BLaER1 treated with 17β-estradiol and CSF1 and Interleukin-3, amounts not matched to agents 10 nM and 100 nM (cell line): Measurements from ENCODE around the gene ASB9.
"Not testable (repeated sequence)": the region's sequence is repeated elsewhere in the genome, so short reads cannot be mapped to it uniquely, and the experiment has no call there.

ENCODE experiments used
- H3K27ac ChIP-seq, 11 experiments: shearing (Covaris generic); formaldehyde crosslinking; 2 replicates each; pipeline ENCODE4 v1.8.1; 2022
- H3K27me3 ChIP-seq, 11 experiments: shearing (Covaris generic); formaldehyde crosslinking; 2 replicates each; pipeline ENCODE4 v1.8.1; 2022
- H3K36me3 ChIP-seq, 11 experiments: shearing (Covaris generic); formaldehyde crosslinking; 2 replicates each; pipeline ENCODE4 v1.8.1; 2022
- H3K4me1 ChIP-seq, 10 experiments: shearing (Covaris generic); formaldehyde crosslinking; 2 replicates each; pipeline ENCODE4 v1.8.1; 2022
- H3K4me2 ChIP-seq, 11 experiments: shearing (Covaris generic); formaldehyde crosslinking; 2 replicates each; pipeline ENCODE4 v1.8.1; 2022
- H3K4me3 ChIP-seq, 10 experiments: shearing (Covaris generic); formaldehyde crosslinking; 2 replicates each; pipeline ENCODE4 v1.8.1; 2022
- H3K9ac ChIP-seq, 11 experiments: shearing (Covaris generic); formaldehyde crosslinking; 2 replicates each; pipeline ENCODE4 v1.8.1; 2022
- H3K9me3 ChIP-seq, 11 experiments: shearing (Covaris generic); formaldehyde crosslinking; replicated peaks in 1 of 11; 2 replicates each; pipeline ENCODE4 v1.8.1; 2022
- H4K20me1 ChIP-seq, 11 experiments: shearing (Covaris generic); formaldehyde crosslinking; 2 replicates each; pipeline ENCODE4 v1.8.1; 2022
- Cebpa-rat ChIP-seq, 11 experiments: shearing (Covaris generic); IDR thresholded peaks; 2 replicates each; pipeline ENCODE4 v1.8.1; 2022

The ASB9 gene

DNA sequence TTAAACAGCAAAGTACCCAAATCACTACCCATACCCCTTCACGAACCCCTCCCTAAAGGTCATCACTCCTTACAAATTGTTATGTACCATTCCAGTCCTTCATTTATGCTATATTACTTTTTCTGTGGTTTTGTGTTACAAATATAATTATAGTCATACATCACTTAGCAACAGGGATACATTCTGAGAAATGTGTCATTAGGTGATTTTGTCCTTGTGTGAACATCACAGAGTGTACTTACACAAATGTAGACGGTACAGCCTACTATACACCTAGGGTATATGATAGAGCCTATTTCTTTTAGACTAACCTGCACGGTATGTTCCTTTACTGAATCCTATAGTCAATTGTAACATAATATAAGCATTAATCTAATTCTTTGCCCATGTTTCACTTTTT, 61.9 kb downstream of the ASB9 start:
- Histone ChIP-seq H3K4me3 (no peak overlapping the region), H3K9me3 (no peaks in the 10 kb centered on the region; a peak in 1 of 22 replicates), H3K27me3 (peaks cover 79 to 100% (median 92%) of the 10 kb centered on the region in 11 experiments), H3K27ac (no peak overlapping the region), H3K4me1 (no peaks in the 10 kb centered on the region), H3K9ac (no peak overlapping the region), H3K4me2 (no peak overlapping the region), H4K20me1 (peaks cover 0 to 4% (median 0%) of the 10 kb centered on the region in 11 experiments; a peak in 1 of 22 replicates), H3K36me3 (no peaks in the 10 kb centered on the region)
- TF ChIP-seq Cebpa-rat (IDR thresholded peaks at IDR 0.05), result no peak

DNA sequence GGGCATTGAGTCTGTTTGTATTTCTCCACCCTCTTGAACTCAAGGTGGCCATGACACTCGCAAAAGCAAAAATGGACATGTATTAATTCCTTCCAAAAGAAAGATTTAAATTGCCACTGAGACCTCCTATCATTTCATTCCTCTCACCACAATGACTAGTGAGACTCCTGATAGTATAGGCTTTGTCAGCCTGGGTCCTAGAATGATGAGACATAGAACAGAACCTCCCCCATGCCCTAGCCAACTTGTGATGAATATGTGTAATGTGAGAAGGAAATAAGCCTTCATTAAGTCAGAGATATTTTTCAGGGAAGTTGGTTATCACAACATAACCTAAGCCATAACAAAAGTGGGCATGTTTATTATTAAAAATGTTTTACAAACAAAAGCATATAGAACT, 62.5 kb downstream of the ASB9 start:
- H3K36me3 ChIP-seq, result no peaks in the 10 kb centered on the region
- no peak overlapping the region for H3K27ac ChIP-seq
- H3K27me3 ChIP-seq, result peaks cover 73 to 100% (median 92%) of the 10 kb centered on the region in 11 experiments
- H3K4me3 ChIP-seq, result no peak overlapping the region
- no peaks in the 10 kb centered on the region for H3K4me1 ChIP-seq
- no peak for TF ChIP-seq Cebpa-rat (IDR thresholded peaks at IDR 0.05)
- no peak overlapping the region for H3K9ac ChIP-seq
- H3K4me2 ChIP-seq, result no peak overlapping the region
- H4K20me1 ChIP-seq, result peaks cover 0 to 4% (median 0%) of the 10 kb centered on the region in 11 experiments; a peak in 1 of 22 replicates
- H3K9me3 ChIP-seq, result no peaks in the 10 kb centered on the region; a peak in 1 of 22 replicates

- no peak overlapping the region for H3K27ac ChIP-seq
Measured at GRCh38 chrX:15206306-15206705, 63.6 kb downstream of the ASB9 start.

DNA sequence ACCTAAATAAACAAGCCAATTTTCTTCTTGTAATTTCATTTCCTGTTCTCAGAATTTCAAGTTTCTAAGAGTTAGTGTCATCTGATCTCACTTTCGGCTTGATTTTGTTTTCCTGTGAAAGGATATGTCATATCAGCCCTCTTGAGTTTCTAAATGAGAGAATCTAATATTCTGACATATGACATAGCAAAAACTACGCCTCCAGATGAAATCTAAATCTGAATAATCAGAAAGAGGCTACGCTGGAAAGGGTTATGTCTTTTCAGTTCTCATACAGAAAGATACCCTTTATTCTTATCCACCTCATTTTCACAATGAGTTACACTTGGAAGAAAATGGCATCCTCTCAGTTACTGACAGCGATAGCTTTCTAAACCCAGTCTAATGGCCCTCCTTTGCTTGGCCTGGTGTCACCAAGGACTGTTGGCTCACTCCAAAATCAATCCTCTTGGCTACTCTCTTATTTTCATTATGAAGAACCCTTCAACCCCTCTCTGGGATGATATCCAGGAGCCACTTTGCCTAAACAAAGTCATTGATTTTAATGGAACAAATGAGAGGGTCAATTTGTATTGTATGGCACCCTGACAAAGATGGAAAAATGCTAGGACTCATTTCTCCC, 65.6 kb downstream of the ASB9 start:
- Histone ChIP-seq H3K4me1 (no peaks in the 10 kb centered on the region), H4K20me1 (peaks cover 0 to 4% (median 0%) of the 10 kb centered on the region in 11 experiments; a peak in 1 of 22 replicates), H3K36me3 (no peaks in the 10 kb centered on the region), H3K9me3 (no peaks in the 10 kb centered on the region; a peak in 2 of 22 replicates), H3K4me3 (no peak overlapping the region), H3K27ac (no peak overlapping the region), H3K4me2 (no peak overlapping the region), H3K27me3 (peaks cover 85 to 100% (median 98%) of the 10 kb centered on the region in 11 experiments), H3K9ac (no peak overlapping the region)
- TF ChIP-seq Cebpa-rat (IDR thresholded peaks at IDR 0.05), result no peak

More at GRCh38 chrX:15206306-15206705, 63.6 kb downstream of the ASB9 start:
- Histone ChIP-seq H3K36me3 (no peaks in the 10 kb centered on the region), H4K20me1 (peaks cover 0 to 4% (median 0%) of the 10 kb centered on the region in 11 experiments; a peak in 1 of 22 replicates), H3K9ac (no peak overlapping the region), H3K27me3 (peaks cover 75 to 100% (median 96%) of the 10 kb centered on the region in 11 experiments), H3K9me3 (no peaks in the 10 kb centered on the region; a peak in 2 of 22 replicates), H3K4me2 (no peak overlapping the region), H3K4me3 (no peak overlapping the region), H3K4me1 (no peaks in the 10 kb centered on the region)
- no peak for TF ChIP-seq Cebpa-rat (IDR thresholded peaks at IDR 0.05)

GRCh38 chrX:15203694-15204093, 66.2 kb downstream of the ASB9 start:
- H3K4me3 ChIP-seq, result no peak overlapping the region
- no peak overlapping the region for H3K9ac ChIP-seq
- no peaks in the 10 kb centered on the region for H3K4me1 ChIP-seq
- no peak overlapping the region for H3K4me2 ChIP-seq
- peaks cover 0 to 4% (median 0%) of the 10 kb centered on the region in 11 experiments; a peak in 1 of 22 replicates for H4K20me1 ChIP-seq
- no peaks in the 10 kb centered on the region; a peak in 2 of 22 replicates for H3K9me3 ChIP-seq
- H3K36me3 ChIP-seq, result no peaks in the 10 kb centered on the region
- H3K27me3 ChIP-seq, result peaks cover 89 to 100% (median 98%) of the 10 kb centered on the region in 11 experiments
- no peak overlapping the region for H3K27ac ChIP-seq
- no peak for TF ChIP-seq Cebpa-rat (IDR thresholded peaks at IDR 0.05)

DNA sequence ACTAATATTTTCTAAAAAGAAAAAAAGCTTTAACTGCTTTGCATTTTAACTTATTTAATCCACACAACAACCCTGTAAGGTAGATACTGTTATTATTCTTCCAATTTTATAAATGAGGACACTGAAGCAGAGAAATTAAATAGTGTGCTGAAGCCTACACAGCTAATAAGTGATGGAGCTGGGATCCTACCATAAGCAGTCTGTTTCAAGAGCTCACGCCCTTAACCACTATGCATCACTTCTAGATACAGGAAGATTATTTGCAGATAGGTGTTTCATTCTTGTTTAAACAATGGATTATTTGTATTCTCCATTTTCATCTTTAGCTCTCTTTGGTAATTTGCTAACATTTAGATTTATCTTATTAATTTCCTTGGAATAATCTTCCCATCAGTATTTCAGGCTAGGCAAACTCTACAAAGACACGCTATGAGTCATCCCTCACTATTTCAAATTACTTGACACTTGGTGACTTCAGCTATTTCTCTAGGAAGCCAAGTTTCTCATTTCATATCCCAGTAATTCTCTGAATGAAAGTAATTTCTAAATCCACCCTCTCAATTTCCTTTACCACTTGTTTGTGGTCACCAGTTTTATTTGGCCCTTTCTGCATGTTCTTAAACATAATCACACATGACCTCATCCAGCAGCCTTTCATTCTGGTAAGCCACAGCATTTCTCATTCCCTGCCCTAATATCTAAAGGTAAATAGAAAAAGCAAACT, 67.3 kb downstream of the ASB9 start:
- no peak overlapping the region for H3K27ac ChIP-seq
- H3K9me3 ChIP-seq, result no peaks in the 10 kb centered on the region; a peak in 2 of 22 replicates
- H3K4me1 ChIP-seq, result no peaks in the 10 kb centered on the region
- no peak overlapping the region for H3K4me3 ChIP-seq
- no peak overlapping the region for H3K9ac ChIP-seq
- H3K27me3 ChIP-seq, result peaks cover 89 to 100% (median 98%) of the 10 kb centered on the region in 11 experiments
- no peaks in the 10 kb centered on the region for H3K36me3 ChIP-seq
- H3K4me2 ChIP-seq, result no peak overlapping the region
- peaks cover 0 to 4% (median 0%) of the 10 kb centered on the region in 11 experiments; a peak in 1 of 22 replicates for H4K20me1 ChIP-seq
- no peak for TF ChIP-seq Cebpa-rat (IDR thresholded peaks at IDR 0.05)

DNA sequence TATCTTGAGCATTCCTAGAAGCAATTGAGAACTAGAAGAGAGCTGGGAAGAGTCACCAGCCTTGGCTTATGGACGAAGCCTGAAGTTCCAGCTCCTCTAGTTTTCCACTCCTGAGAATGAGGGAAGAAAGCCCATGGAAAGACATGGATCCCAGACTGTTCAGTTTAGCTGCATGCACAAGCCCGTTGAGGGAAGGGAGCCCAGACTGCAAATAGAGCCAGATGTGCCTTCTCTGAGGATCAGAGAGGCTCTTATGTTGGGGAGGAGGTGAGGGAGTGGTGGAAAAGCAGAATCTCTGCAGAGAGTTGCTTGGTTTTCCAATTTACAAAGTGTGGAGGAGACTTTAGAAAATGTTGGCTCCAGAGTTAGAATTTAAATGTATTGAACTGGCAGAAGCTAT, 69.0 kb downstream of the ASB9 start:
- H3K9ac ChIP-seq, result no peak overlapping the region
- H3K9me3 ChIP-seq, result no peaks in the 10 kb centered on the region; a peak in 2 of 22 replicates
- no peaks in the 10 kb centered on the region; a peak in 2 of 22 replicates for H4K20me1 ChIP-seq
- no peak overlapping the region for H3K4me2 ChIP-seq
- H3K4me1 ChIP-seq, result no peaks in the 10 kb centered on the region
- no peak overlapping the region for H3K4me3 ChIP-seq
- H3K36me3 ChIP-seq, result no peaks in the 10 kb centered on the region
- H3K27me3 ChIP-seq, result peaks cover 87 to 97% (median 94%) of the 10 kb centered on the region in 11 experiments
- TF ChIP-seq Cebpa-rat (IDR thresholded peaks at IDR 0.05), result no peak
- no peak overlapping the region for H3K27ac ChIP-seq

- not testable (repeated sequence) for H3K4me3 ChIP-seq, H3K4me2 ChIP-seq, H3K9me3 ChIP-seq, H3K9ac ChIP-seq, H4K20me1 ChIP-seq, H3K36me3 ChIP-seq, H3K27ac ChIP-seq, H3K4me1 ChIP-seq
- peaks cover 86 to 97% (median 94%) of the 10 kb centered on the region in 11 experiments for H3K27me3 ChIP-seq
Measured at GRCh38 chrX:15198608-15199202, 71.2 kb downstream of the ASB9 start.

GRCh38 chrX:15194146-15194545, 75.7 kb downstream of the ASB9 start:
- Histone ChIP-seq H3K27me3 (peaks cover 89 to 97% (median 94%) of the 10 kb centered on the region in 11 experiments), H3K4me1 (no peaks in the 10 kb centered on the region), H3K4me3 (no peak overlapping the region), H3K9me3 (no peaks in the 10 kb centered on the region), H4K20me1 (no peaks in the 10 kb centered on the region; a peak in 1 of 22 replicates), H3K4me2 (no peak overlapping the region), H3K9ac (no peak overlapping the region), H3K27ac (no peak overlapping the region), H3K36me3 (no peaks in the 10 kb centered on the region)
- TF ChIP-seq Cebpa-rat (IDR thresholded peaks at IDR 0.05), result no peak
